Measurements from ENCODE around the gene LAMA4.

DNA sequence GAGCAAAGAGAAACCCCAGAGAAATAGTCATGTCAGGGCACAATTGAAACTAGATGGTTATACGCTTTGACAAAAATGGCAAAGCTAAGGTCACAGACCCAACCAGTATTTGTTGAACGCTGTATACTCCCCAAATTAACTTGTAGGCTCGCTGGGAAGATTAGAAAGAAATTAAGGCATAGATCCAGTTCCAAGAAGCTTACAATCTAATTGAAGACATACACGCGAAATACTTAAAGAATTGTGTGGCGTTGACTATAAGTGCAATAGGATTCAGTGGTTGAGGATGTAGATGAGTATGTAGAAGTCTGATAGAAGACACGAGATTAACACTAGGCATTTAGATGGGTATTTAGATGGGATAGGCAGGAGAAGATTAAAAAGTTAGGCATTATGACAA lies 166.5 kb downstream of the LAMA4 start:
- TF ChIP-seq TAF1 (IDR thresholded peaks at IDR 0.05; ENCODE audit: low read depth, low read length) (no peak), POLR2A (IDR thresholded peaks at IDR 0.05; ENCODE audit: low read depth, low read length) (no peak)
